A673 (cell line): Measurements from ENCODE around the gene UBXN2A.

Experiments used
- EZH2 ChIP-seq: fragments of 200-600 bp; sonication (generic); IDR thresholded peaks from 2 replicates; pipeline ENCODE4 v1.6.1; 2017; ENCODE audit warnings: borderline replicate concordance, low read depth, mild to moderate bottlenecking, mixed read lengths, antibody characterized with exemption, low read length; ENCODE audit not compliant: poor library complexity, severe bottlenecking
- TF ChIP-seq, protein P1 (sequence below): fragments of 300-800, 200-600 bp; sonication (generic); conservative IDR thresholded peaks from 2 replicates; pipeline ENCODE4 v1.5.1; 2017; ENCODE audit warnings: low read depth, mild to moderate bottlenecking, antibody characterized with exemption, low read length, moderate library complexity, mixed read lengths

GRCh38 chr2:23905155-23905554, 35.1 kb upstream of the UBXN2A start:
- TF ChIP-seq, protein P1, sequence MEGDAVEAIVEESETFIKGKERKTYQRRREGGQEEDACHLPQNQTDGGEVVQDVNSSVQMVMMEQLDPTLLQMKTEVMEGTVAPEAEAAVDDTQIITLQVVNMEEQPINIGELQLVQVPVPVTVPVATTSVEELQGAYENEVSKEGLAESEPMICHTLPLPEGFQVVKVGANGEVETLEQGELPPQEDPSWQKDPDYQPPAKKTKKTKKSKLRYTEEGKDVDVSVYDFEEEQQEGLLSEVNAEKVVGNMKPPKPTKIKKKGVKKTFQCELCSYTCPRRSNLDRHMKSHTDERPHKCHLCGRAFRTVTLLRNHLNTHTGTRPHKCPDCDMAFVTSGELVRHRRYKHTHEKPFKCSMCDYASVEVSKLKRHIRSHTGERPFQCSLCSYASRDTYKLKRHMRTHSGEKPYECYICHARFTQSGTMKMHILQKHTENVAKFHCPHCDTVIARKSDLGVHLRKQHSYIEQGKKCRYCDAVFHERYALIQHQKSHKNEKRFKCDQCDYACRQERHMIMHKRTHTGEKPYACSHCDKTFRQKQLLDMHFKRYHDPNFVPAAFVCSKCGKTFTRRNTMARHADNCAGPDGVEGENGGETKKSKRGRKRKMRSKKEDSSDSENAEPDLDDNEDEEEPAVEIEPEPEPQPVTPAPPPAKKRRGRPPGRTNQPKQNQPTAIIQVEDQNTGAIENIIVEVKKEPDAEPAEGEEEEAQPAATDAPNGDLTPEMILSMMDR, result no peak
- no peak for TF ChIP-seq EZH2
